OCI-LY3 (cell line): ENCODE measurements around the gene RPL10A.

Experiments used
- EZH2phosphoT487 ChIP-seq: fragments of 200-600 bp; shearing (Covaris generic); IDR thresholded peaks from 2 replicates; pipeline ENCODE4 v1.6.1; 2018; ENCODE audit warnings: antibody characterized with exemption, mixed run types, low read depth
- TF ChIP-seq, protein P1 (sequence below): fragments of 200-600, 300-600 bp; sonication (generic); IDR thresholded peaks from 2 replicates; pipeline ENCODE4 v1.5.1; 2014; ENCODE audit warnings: antibody characterized with exemption, low read length, low read depth

DNA sequence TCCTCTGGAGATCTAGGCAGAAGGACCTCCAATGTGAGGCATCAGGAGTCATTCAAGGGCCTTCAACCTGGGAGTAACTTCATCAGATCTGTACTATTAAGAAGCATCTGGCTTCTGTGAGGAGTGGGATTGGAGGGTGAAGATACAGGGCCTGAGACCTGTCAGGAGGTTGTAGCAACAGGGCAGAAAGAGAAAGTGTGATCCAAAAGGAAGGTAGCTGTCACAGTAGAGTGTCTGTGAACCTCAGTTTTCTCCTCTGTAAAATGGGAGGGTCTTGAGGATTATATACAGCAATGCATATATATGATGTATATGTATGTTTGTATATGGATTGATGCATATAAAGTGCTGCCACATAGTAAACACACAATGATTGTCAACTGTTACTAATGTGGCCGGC lies 2.6 kb upstream of the RPL10A start:
- TF ChIP-seq, protein P1, sequence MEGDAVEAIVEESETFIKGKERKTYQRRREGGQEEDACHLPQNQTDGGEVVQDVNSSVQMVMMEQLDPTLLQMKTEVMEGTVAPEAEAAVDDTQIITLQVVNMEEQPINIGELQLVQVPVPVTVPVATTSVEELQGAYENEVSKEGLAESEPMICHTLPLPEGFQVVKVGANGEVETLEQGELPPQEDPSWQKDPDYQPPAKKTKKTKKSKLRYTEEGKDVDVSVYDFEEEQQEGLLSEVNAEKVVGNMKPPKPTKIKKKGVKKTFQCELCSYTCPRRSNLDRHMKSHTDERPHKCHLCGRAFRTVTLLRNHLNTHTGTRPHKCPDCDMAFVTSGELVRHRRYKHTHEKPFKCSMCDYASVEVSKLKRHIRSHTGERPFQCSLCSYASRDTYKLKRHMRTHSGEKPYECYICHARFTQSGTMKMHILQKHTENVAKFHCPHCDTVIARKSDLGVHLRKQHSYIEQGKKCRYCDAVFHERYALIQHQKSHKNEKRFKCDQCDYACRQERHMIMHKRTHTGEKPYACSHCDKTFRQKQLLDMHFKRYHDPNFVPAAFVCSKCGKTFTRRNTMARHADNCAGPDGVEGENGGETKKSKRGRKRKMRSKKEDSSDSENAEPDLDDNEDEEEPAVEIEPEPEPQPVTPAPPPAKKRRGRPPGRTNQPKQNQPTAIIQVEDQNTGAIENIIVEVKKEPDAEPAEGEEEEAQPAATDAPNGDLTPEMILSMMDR: no peak
- no peak for TF ChIP-seq EZH2phosphoT487
